IgD-negative memory B cell (primary cell): ENCODE measurements around the gene CATSPER3. TPM values are rescaled to one million over a fixed set of nuclear protein-coding genes. Genes with fewer than 3 reads are reported as not detected.

Source experiments
- H3K27ac Mint-ChIP-seq, 3 donors: one replicate each; pipeline ENCODE4 v1.8.0; 2020 to 2022; ENCODE audit warnings: mild to moderate bottlenecking in 3 of 3, mixed read lengths in 3 of 3, moderate library complexity in 1 of 3
- H3K27me3 Mint-ChIP-seq: one replicate; pipeline ENCODE4 v1.8.0; 2021; ENCODE audit warnings: mixed read lengths
- H3K36me3 Mint-ChIP-seq: one replicate; pipeline ENCODE4 v1.8.0; 2020; ENCODE audit warnings: mild to moderate bottlenecking, mixed read lengths
- H3K4me1 Mint-ChIP-seq, 3 donors: one replicate each; pipeline ENCODE4 v1.8.0; 2020 to 2022; ENCODE audit warnings: mixed read lengths in 3 of 3, mild to moderate bottlenecking in 1 of 3
- H3K4me3 Mint-ChIP-seq, 4 donors: one replicate each; pipeline ENCODE4 v1.8.0; 2020 to 2022; ENCODE audit warnings: mild to moderate bottlenecking in 4 of 4, mixed read lengths in 4 of 4, moderate library complexity in 3 of 4
- H3K9me3 Mint-ChIP-seq, 3 donors: one replicate each; pipeline ENCODE4 v1.8.0; 2020 to 2021; ENCODE audit warnings: mixed read lengths in 3 of 3, mild to moderate bottlenecking in 1 of 3
- polyA plus RNA-seq: library from polyadenylated mRNA; unstranded; fragments of 300-500 nt; fragmentation: Illumina TruSeq; gene quantifications from one replicate; pipeline ENCODE4 v1.2.3, GENCODE V29; 2021

The CATSPER3 gene
- polyA plus RNA-seq, 1 donor from 2014 or later, result not detected

DNA sequence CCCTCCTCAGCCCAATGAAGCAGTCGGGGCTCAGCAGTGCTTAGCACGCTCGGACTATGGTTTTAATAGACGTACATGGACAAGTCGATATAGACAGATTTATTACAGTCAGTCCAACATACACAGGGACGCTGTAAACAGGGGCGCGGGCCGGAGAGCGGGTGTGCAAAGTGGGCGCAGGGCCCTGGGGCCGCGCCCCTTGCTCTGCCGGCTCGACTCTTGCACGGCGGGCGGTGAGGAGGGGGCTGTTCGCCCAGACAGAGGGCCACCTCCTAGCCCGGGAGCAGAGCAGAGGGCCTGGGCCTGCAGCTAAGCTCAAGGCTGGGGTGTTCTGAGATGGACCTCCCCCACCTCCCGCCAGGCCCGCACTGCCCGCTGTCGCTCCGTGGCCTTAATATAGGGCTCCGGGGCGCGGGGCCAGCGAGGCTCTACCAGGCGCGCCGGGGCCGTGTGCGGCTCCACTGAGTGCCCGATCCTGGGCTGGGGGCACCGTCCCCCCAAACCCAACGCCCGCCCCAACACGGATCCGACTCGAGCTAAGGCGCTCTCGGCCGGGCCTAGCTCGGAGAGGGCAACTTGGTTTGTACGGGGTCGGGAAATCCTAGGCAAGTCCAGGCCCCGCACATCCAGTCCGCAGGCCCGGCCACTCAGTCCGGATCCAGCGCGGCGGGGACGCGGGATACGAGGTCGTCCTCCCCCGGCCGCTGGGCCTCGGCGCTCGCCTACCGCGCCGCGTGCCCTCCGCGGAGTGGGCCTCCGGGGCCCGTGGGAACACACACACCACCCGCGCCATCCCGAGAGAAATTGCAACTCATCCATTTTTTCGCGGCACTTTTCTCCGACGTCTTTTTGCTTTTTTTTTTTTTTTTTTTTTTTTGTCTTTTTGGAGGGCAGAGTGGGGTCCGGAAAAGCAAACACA, 60.2 kb downstream of the CATSPER3 start:
- Mint-ChIP-seq H3K27me3 (peaks cover 56% of the 10 kb centered on the region), H3K27ac (peak overlapping the region; percentile 46 to 93 (median 88)), H3K4me1 (peaks cover 11 to 20% (median 17%) of the 10 kb centered on the region in 3 donors), H3K9me3 (peaks cover 4 to 5% (median 4%) of the 10 kb centered on the region in 3 donors), H3K36me3 (peaks cover 2% of the 10 kb centered on the region), H3K4me3 (peak overlapping the region in 2 of 4 donors; percentile 48 to 81)

DNA sequence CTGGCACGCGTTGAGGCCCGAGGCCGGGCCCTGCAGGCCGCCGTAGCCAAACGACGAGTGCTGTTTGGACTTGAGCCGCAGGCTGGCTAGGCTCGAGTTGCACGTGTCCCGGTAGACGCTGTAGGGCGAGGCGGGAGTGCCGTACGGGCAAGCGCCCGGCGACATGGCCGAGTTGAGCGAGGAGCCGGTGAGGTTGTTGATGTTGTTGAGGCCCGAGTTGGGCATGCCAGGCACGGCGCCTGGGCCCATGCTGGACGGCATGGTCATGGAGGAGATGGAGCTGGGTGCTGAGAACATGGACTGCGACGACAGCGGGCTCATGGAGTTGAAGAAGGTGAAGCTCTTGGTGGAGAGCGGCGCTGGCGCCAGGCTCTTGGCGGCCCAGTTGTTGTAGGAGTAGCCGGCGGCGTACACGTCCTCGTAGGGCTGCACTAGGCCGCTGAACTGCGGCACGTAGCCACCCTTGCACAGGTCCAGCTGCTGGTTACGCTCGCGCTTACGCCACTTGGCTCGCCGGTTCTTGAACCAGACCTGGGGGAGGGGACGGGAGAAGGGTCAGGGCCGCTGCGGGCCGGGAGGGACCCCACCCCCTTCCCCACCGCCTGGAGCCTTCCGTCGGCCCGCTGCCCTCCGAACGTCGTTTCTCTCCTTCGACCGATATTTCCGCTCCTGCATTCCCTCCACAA, 61.2 kb downstream of the CATSPER3 start:
- Mint-ChIP-seq H3K27ac (peak overlapping the region; percentile 64 to 84 (median 74)), H3K4me1 (peaks cover 13 to 24% (median 20%) of the 10 kb centered on the region in 3 donors), H3K27me3 (peaks cover 59% of the 10 kb centered on the region), H3K4me3 (peak overlapping the region; percentile 12 to 72 (median 24)), H3K36me3 (no peaks in the 10 kb centered on the region), H3K9me3 (peaks cover 4 to 5% (median 4%) of the 10 kb centered on the region in 3 donors)

GRCh38 chr5:135029477-135030122, 61.9 kb downstream of the CATSPER3 start:
- H3K9me3 Mint-ChIP-seq, result peaks cover 4 to 7% (median 4%) of the 10 kb centered on the region in 3 donors
- no peaks in the 10 kb centered on the region for H3K36me3 Mint-ChIP-seq
- peaks cover 13 to 24% (median 20%) of the 10 kb centered on the region in 3 donors for H3K4me1 Mint-ChIP-seq
- peak overlapping the region; percentile 64 to 84 (median 74) for H3K27ac Mint-ChIP-seq
- H3K4me3 Mint-ChIP-seq, result peak overlapping the region; percentile 13 to 72 (median 23)
- H3K27me3 Mint-ChIP-seq, result peaks cover 60% of the 10 kb centered on the region

GRCh38 chr5:135030123-135030955, 62.6 kb downstream of the CATSPER3 start:
- Mint-ChIP-seq H3K9me3 (peaks cover 4 to 7% (median 4%) of the 10 kb centered on the region in 3 donors), H3K27ac (peak overlapping the region; percentile 74 to 89 (median 84)), H3K4me3 (peak overlapping the region in 3 of 4 donors; percentile 65 to 80 (median 72)), H3K27me3 (peaks cover 65% of the 10 kb centered on the region), H3K36me3 (no peaks in the 10 kb centered on the region), H3K4me1 (peaks cover 13 to 29% (median 23%) of the 10 kb centered on the region in 3 donors)

GRCh38 chr5:135030956-135031812, 63.5 kb downstream of the CATSPER3 start:
- Mint-ChIP-seq H3K9me3 (peaks cover 4 to 7% (median 4%) of the 10 kb centered on the region in 3 donors), H3K36me3 (no peaks in the 10 kb centered on the region), H3K27me3 (peaks cover 62% of the 10 kb centered on the region), H3K4me3 (peak overlapping the region; percentile 21 to 80 (median 68)), H3K27ac (peak overlapping the region in 1 of 3 donors; percentile 97), H3K4me1 (peaks cover 13 to 29% (median 23%) of the 10 kb centered on the region in 3 donors)

- Mint-ChIP-seq H3K4me1 (peaks cover 13 to 29% (median 23%) of the 10 kb centered on the region in 3 donors), H3K9me3 (peaks cover 4 to 8% (median 4%) of the 10 kb centered on the region in 3 donors), H3K36me3 (no peaks in the 10 kb centered on the region), H3K27me3 (peaks cover 58% of the 10 kb centered on the region), H3K4me3 (peak overlapping the region; percentile 35 to 79 (median 60)), H3K27ac (peak overlapping the region; percentile 60 to 97 (median 72))
Measured at GRCh38 chr5:135031813-135032694, 64.3 kb downstream of the CATSPER3 start.

GRCh38 chr5:135032695-135032998, 64.9 kb downstream of the CATSPER3 start:
- Mint-ChIP-seq H3K27me3 (peaks cover 54% of the 10 kb centered on the region), H3K9me3 (peaks cover 4 to 8% (median 4%) of the 10 kb centered on the region in 3 donors), H3K27ac (peak overlapping the region in 1 of 3 donors; percentile 82), H3K4me3 (peak overlapping the region in 3 of 4 donors; percentile 57 to 79 (median 72)), H3K36me3 (no peaks in the 10 kb centered on the region), H3K4me1 (peaks cover 13 to 29% (median 23%) of the 10 kb centered on the region in 3 donors)

DNA sequence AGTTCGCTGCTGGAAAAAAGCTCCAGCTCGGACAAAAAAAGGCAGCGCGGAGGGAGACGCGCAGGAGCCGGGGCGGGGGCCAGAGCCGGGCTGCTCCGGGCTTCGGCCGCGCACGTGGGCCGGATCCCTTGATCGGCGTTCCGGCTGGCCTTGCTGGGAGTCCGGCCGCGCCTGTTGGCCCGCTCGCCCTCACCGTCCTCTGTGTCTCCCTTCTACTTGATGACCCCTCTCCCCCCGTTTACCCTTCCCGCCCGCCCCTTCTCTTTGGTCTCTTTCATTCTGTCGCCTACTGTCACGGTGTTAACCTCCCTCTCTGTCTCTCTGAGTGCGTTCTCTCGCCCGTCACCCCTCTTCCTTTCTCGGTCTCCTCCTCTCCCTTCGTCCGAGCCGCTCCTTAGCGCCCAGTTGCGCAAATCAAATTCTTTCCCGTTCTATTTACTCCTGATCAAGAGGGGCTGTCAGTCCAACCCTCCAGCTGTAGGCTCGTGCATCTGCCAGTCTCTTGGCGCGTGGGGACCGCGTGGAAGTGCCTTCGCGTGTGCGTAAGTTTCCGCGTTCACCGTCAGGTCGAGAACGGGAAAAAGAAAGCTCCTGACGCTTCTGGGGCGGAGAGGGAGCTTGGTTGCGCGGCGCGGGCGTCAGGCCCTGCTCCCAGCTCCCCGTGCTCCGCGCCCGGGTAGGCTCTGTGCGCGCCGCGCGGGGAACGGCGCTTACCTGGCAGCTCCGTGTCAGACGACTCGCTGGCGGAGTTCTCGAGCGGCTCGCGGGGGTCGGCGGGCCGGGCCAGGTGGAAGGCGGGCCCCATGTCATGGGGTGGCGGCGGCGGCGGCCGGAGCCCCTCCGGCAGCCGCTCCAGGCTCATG, 65.5 kb downstream of the CATSPER3 start:
- no peaks in the 10 kb centered on the region for H3K36me3 Mint-ChIP-seq
- H3K9me3 Mint-ChIP-seq, result peaks cover 4 to 8% (median 4%) of the 10 kb centered on the region in 3 donors
- peak overlapping the region in 2 of 3 donors; percentile 67 to 82 for H3K27ac Mint-ChIP-seq
- H3K27me3 Mint-ChIP-seq, result peaks cover 59% of the 10 kb centered on the region
- H3K4me3 Mint-ChIP-seq, result peak overlapping the region; percentile 72 to 95 (median 74)
- H3K4me1 Mint-ChIP-seq, result peaks cover 13 to 29% (median 23%) of the 10 kb centered on the region in 3 donors

DNA sequence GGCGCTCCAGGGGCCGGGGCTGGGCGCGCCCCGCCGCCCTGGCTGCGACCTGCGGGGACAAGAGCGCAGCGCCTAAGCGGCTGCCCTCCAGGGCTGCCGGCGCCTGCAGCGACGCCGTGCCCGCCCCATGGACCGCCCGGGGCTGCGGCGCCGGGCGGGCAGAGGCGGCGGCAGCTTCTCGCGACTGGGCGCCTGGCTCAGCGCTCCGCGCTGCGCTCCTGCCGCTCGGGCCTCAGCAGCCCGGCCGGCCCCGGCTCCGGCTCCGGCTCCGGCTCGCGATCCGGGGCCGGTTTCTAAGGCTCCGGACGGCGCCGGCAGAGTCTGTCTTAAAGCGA, 66.2 kb downstream of the CATSPER3 start, which contains the start of gene PITX1:
Gene PITX1 (minus strand): TSS at position 328 of the 335 bp plus-strand sequence. CDS start 347 bp downstream, outside the sequence.
- Mint-ChIP-seq H3K4me3 (peak within 1 kb of the TSS; percentile 72 to 95 (median 83)), H3K9me3 (peaks cover 4 to 8% (median 4%) of the 10 kb centered on the region in 3 donors), H3K4me1 (peaks cover 13 to 29% (median 23%) of the 10 kb centered on the region in 3 donors), H3K36me3 (no peaks in the 10 kb centered on the region), H3K27me3 (peaks cover 63% of the 10 kb centered on the region), H3K27ac (peak within 1 kb of the TSS; percentile 43 to 86 (median 71))

- peaks cover 3 to 8% (median 4%) of the 10 kb centered on the region in 3 donors for H3K9me3 Mint-ChIP-seq
- peak overlapping the region; percentile 43 to 86 (median 71) for H3K27ac Mint-ChIP-seq
- peaks cover 61% of the 10 kb centered on the region for H3K27me3 Mint-ChIP-seq
- H3K36me3 Mint-ChIP-seq, result no peaks in the 10 kb centered on the region
- peak overlapping the region; percentile 66 to 92 (median 83) for H3K4me3 Mint-ChIP-seq
- peaks cover 12 to 27% (median 22%) of the 10 kb centered on the region in 3 donors for H3K4me1 Mint-ChIP-seq
Measured at GRCh38 chr5:135034236-135034962, 66.7 kb downstream of the CATSPER3 start.
